Measurements from ENCODE around the gene WDFY4.

WDFY4 gene

GRCh38 chr10:48685731-48686130 lies 1.1 kb downstream of the WDFY4 start:
- no peak overlapping the region for H3K4me3 ChIP-seq (ENCODE audit: low read depth, low read length)
- DNase-seq (ENCODE audit: low read depth), result no peak
- TF ChIP-seq CTCF (IDR thresholded peaks at IDR 0.05; ENCODE audit: control insufficient read depth, extremely low read depth, insufficient read depth), result no peak

- no peak overlapping the region for H3K4me3 ChIP-seq (ENCODE audit: low read depth, low read length)
- no peak for DNase-seq (ENCODE audit: low read depth)
- TF ChIP-seq CTCF (IDR thresholded peaks at IDR 0.05; ENCODE audit: control insufficient read depth, extremely low read depth, insufficient read depth), result no peak
These were observed 6.4 kb downstream of the WDFY4 start for GRCh38 chr10:48690791-48691660.

DNA sequence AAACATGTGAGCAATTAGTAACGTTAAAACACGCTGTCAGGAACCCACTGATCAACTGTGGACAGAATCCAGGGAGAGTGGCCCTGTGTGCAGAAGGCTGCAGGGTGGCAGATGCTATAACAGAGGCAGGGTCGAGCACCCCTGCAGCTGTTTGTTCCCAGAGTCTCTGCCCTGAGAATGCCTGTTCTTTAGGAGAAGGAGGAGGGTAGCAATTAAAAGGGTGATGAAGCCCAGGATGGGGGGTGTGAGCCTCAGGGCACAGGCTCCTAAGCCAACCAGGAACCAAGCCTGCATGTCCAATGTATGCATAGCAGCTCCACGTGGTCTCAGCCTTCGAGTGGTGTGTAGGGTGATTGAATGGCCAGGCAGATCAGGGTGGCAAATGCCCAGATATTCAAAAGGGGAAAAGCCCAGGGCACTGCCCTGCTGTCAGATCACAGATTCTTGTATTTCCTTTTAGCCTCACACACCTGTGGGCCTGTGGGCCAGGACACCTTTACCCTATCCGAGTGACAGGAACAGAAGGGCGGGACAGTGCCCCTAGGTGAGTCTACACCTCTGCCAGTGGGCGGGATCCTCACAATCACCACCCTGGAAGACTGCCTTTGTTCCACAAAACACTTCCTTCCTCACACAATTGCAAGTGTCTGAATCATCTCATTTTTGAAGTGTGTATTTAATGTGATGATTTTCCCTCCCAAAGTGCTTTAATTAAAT lies 7.3 kb downstream of the WDFY4 start:
- H3K4me3 ChIP-seq (ENCODE audit: low read depth, low read length), result no peak overlapping the region
- no peak for DNase-seq (ENCODE audit: low read depth)
- TF ChIP-seq CTCF (IDR thresholded peaks at IDR 0.05; ENCODE audit: control insufficient read depth, extremely low read depth, insufficient read depth), result no peak

DNA sequence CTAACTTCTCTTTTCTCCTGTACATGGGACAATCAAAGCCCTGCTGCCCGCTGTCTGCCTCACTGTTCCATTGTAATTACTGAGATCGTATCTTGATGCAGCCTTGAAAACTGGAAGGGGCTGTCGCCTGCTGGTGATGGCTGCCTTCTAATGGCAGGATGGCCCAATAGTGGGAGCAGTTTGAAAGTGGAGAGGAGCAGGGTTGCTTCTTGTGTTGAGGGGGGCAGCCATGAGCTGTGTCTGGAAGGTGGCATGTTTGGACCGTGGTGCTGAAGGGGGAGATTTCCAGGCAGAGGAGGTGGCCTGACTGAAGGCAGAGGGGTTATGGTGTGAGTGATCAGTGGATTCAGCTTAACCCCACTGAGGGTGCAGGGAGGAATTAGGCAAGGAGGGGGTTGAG lies 8.1 kb downstream of the WDFY4 start:
- TF ChIP-seq CTCF (IDR thresholded peaks at IDR 0.05; ENCODE audit: control insufficient read depth, extremely low read depth, insufficient read depth), result no peak
- H3K4me3 ChIP-seq (ENCODE audit: low read depth, low read length), result no peak overlapping the region

DNA sequence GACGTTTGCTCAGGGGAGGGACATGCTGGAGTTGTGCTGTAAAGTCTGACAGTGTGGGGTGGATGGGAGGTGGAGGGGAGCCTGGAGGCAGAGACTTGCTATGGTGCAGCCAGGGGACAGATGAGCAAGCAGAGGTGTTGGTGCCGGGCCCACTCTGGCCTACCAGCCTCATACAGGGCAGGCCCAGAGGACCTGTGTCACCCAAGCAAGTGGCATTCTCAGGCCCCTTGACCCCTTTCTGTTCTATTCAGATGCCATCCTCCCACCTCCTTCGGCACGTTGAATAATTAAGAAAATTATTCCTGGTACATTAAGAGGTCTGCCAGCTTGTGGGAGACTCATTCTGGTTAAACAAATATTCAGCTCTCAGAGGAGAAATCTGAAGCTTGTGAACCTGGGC lies 8.5 kb downstream of the WDFY4 start:
- TF ChIP-seq CTCF (IDR thresholded peaks at IDR 0.05; ENCODE audit: control insufficient read depth, extremely low read depth, insufficient read depth), result no peak
- H3K4me3 ChIP-seq (ENCODE audit: low read depth, low read length), result no peak overlapping the region
- no peak for DNase-seq (ENCODE audit: low read depth)

More for the DNA sequence above, 8.1 kb downstream of the WDFY4 start:
- no peak for DNase-seq (ENCODE audit: low read depth)

DNA sequence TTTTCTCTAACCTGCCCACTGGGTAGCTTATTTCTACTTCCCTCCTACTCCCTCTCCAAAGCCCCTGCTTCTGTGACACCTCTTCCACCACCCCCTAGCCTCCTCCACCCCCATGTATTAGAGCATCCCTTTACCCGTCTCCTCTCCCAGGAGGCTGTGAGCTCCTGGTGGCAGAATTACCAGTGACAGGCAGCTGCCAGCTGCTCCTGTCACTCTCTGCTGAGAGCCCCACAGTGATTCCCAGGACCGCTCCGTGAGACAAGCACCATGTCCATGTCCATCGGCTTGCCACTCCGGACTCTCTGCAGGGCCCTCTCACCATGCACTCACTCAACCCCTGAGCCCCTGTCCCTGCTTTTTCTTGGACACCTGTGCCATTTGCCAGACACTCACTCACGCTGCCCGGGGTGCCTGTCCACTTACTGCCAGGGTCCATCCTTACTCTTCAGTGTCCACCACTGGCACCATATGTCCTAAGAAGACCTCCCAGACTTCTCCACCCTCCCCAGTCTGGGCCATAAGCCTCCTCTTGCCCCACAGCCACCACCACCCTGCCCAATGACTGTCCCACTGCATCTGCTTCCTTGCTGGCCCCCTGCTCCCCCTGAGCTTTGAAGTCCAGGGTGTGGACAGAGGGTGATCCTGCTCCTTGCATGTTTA lies 9.8 kb downstream of the WDFY4 start:
- no peak overlapping the region for H3K4me3 ChIP-seq (ENCODE audit: low read depth, low read length)
- no peak for TF ChIP-seq CTCF (IDR thresholded peaks at IDR 0.05; ENCODE audit: control insufficient read depth, extremely low read depth, insufficient read depth)
- DNase-seq (ENCODE audit: low read depth), result no peak

Data from LNCaP clone FGC (cell line).